ENCODE measurements around the gene FBXW8.

- no peak for TF ChIP-seq CTCF (conservative IDR thresholded peaks at IDR 0.05)
- TF ChIP-seq ZFX (IDR thresholded peaks at IDR 0.05): no peak
Observed at GRCh38 chr12:117042862-117043261, 132.1 kb downstream of the FBXW8 start.
